ENCODE measurements around the gene WDR27.

Gene WDR27

DNA sequence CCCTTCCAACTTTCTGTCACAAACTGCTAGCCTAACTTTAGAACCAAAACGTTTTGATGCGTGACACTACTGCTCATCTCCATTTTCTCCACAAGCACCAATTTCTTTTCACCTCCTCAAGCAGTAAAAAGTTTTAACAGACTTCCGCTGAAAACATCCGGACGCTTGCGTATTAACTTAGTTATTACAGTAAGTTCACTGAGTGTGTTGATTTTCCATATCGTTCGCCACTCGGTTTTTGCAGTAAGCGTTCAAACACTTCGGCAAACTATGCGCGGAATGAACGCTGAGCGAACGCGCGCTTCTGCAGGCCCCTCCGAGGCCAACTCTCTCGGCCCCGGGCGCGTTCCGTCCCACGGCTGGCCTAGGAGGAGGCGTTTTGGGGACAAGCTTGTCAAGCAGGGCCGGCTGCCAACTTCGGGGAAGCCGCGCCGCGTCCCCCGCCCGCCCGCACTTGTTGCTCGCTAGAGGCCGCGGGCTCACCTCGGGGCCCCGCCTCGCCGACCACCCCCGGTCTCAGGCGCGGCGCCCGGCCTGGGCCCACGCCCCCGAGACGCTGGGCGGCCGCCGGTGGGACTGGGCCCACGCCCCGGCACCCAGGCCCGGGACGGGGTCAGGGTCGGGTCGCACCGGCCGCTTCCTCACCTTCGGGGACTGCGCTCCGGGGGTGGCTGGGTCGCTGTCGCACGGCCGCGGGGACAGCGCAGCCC lies 21.5 kb upstream of the WDR27 start:
- TF ChIP-seq POLR2A (IDR thresholded peaks at IDR 0.05; ENCODE audit: low read length), result peak; percentile 54
- TF ChIP-seq GATA1 (IDR thresholded peaks at IDR 0.05; ENCODE audit: low read depth, low read length), result no peak
- DNase-seq, result peak; percentile 89 to 92

DNA sequence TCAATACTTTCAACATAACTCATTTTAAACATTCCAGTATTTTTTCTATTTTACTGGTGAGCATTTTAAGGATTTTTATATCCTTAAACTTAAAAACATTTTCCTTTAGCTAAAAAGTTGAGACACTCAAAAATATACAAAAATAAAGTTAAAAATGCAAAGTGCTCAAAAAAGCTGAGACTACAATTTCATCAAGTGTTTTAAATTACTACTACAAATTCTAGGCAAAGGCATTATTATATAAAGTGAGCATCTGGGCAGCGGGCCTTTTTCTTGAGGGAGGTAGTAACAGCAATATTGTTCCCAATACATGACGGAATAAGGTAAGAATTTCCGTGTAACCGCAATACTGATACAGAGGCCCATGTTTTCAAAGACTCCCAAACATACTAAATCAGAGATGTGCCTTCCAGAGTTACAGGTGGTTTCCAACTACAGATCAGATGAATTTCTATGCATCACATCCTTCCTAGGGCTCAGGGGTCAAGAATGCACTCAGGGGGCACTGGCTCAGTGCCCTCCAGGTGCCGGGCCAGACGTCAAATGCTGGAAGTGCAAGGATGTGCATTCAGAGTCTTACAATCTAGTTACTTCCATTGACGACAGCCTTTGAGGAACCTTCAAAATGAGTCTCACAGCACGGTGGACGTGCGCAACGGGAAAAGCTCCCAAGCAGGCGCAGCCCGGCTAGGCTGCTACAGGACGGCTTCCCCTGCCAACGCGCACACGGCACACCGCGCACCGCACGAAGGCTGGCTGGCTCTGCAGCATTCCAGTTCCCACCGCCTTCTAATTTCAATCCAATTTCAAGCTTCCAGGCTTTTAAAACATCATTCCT lies 20.8 kb upstream of the WDR27 start:
- TF ChIP-seq POLR2A (IDR thresholded peaks at IDR 0.05; ENCODE audit: low read length) (no peak), GATA1 (IDR thresholded peaks at IDR 0.05; ENCODE audit: low read depth, low read length) (no peak)
- peak; percentile 63 to 74 for DNase-seq

DNA sequence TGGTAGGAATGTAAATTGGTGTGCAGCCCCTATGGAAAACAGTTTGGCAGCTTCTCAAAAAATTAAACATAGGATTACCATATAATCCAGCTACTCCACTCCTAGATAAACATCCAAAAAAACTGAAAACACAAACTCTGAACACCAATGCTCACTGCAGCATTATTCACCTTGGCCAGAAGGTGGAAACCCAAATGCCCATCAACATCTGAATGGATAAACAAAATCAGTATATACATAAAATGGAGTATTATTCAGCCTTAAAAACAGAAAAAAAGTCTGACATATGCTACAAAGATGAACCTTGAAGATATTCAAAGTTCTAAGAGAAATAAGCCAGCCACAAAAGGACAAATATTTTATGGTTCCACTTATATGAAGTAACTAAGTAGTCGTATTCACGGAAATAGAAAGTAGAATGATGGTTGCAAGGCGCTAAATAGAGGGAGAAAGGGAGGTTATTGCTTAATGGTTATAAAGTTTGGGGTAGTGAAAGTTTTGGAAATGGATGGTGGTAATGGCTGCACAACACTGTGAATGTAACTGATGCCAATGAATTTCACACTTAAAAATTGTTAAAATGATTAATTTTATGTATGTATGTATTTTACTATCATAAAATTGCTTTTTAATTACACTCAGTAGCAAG lies 18.5 kb upstream of the WDR27 start:
- no peak for DNase-seq
- TF ChIP-seq GATA1 (IDR thresholded peaks at IDR 0.05; ENCODE audit: low read depth, low read length), result no peak

GRCh38 chr6:169719117-169719516 lies 17.3 kb upstream of the WDR27 start:
- DNase-seq, result no peak
- TF ChIP-seq POLR2A (IDR thresholded peaks at IDR 0.05; ENCODE audit: low read length) (no peak), GATA1 (IDR thresholded peaks at IDR 0.05; ENCODE audit: low read depth, low read length) (no peak)

GRCh38 chr6:169714595-169714994 lies 12.8 kb upstream of the WDR27 start:
- DNase-seq, result no peak
- TF ChIP-seq POLR2A (IDR thresholded peaks at IDR 0.05; ENCODE audit: low read length) (no peak), GATA1 (IDR thresholded peaks at IDR 0.05; ENCODE audit: low read depth, low read length) (no peak)

- no peak for DNase-seq
- TF ChIP-seq POLR2A (IDR thresholded peaks at IDR 0.05; ENCODE audit: low read length) (no peak), GATA1 (IDR thresholded peaks at IDR 0.05; ENCODE audit: low read depth, low read length) (no peak)
Observed at GRCh38 chr6:169714178-169714577, 12.3 kb upstream of the WDR27 start.

DNA sequence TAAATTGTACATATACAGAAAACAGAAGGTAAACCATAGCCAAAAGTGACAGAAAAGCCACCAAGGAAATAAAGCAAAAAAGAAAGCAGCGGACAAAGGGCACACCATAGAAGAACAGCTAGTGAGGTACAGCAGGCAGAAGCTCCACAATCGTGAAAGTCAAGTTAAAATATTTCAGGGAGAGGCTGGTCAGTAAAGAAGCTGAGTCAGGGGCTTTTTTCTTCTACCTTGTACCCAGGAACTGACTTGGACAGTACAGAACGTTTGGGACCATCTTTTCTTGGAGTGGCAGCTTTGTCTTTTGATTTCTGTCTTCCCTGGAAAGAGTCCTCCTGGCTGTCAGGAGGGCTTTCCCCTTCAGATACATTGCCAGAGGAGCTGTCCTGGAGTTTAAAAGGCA lies 8.2 kb upstream of the WDR27 start:
- no peak for DNase-seq
- TF ChIP-seq POLR2A (IDR thresholded peaks at IDR 0.05; ENCODE audit: low read length), result no peak
- no peak for TF ChIP-seq GATA1 (IDR thresholded peaks at IDR 0.05; ENCODE audit: low read depth, low read length)

DNA sequence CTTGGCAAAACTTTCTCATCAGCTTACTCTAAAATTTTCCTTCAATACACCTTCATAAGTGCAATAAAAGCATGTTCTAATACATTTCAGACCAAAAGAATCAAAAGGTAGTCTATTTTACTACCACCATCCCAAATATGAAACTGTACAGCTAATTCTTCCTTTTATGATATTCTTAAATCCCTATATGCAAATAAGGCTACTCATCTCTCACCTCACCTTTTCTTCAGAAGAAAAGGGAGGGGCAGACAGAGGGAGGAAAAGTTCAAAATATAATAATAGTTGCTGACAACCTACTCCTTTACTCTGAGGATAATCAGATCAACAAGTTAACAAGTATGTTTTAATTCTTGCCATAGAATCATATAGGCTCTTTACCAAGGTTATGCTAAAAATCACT lies 7.5 kb upstream of the WDR27 start:
- no peak for TF ChIP-seq GATA1 (IDR thresholded peaks at IDR 0.05; ENCODE audit: low read depth, low read length)
- TF ChIP-seq POLR2A (IDR thresholded peaks at IDR 0.05; ENCODE audit: low read length), result no peak

GRCh38 chr6:169707772-169708171 lies 5.9 kb upstream of the WDR27 start:
- peak in 1 of 2 experiments; percentile 32 for DNase-seq
- TF ChIP-seq POLR2A (IDR thresholded peaks at IDR 0.05; ENCODE audit: low read length) (no peak), GATA1 (IDR thresholded peaks at IDR 0.05; ENCODE audit: low read depth, low read length) (no peak)

More for the DNA sequence above, 7.5 kb upstream of the WDR27 start:
- no peak for DNase-seq

DNA sequence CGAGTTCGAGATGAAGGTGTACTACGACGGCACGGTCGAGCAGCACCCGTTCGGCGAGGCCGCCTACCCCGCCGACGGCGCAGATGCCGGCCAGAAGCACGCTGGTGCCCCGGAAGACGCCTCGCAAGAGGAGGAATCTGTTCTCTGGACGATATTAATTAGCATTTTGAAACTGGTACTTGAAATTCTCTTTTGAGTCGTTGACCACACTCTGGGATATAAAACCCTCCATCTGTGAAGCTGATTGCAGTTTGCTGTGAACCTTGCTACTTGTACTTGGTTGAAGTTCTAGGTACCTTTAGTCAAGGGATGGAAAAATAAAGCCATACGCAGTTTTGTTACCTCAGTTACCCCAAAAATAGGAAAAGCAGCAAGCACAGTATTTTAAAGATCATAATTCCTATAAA lies 1.0 kb upstream of the WDR27 start:
- DNase-seq, result no peak
- TF ChIP-seq GATA1 (IDR thresholded peaks at IDR 0.05; ENCODE audit: low read depth, low read length) (no peak), POLR2A (IDR thresholded peaks at IDR 0.05; ENCODE audit: low read length) (no peak)

DNA sequence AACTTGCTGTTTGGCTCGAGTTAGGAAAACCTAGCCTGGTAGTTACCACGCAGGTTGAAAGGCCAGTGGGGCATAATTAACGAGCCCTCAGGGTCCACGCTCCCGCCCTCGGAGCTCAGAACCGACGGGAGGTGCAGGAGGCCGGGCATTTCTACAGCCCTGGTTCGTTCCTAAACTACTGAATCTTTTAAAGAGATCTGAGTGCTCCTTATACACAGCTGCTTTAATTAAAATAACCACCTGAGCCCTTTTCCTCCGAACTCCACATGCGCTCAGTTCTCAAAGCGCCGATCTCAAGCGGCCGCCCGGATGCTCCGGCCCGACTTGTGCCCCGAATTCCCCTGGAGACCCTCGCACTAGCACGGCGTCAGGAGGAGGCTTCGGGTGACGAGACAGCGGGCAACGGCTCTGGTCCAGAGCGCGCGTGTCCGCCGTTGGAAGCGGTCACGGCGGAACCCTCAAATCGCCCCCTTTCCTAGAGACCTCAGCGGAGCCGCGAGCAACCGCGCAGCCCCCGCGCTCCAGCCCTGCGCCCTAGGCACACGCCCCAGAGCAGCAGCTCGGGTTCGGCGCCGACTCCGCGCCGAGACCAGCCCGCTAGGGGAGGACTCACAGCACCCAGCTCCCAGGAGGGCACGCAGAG lies 397 bp downstream of the WDR27 start:
- TF ChIP-seq GATA1 (IDR thresholded peaks at IDR 0.05; ENCODE audit: low read depth, low read length) (no peak), POLR2A (IDR thresholded peaks at IDR 0.05; ENCODE audit: low read length) (no peak)
- DNase-seq, result peak in 1 of 2 experiments; percentile 60

- no peak for TF ChIP-seq GATA1 (IDR thresholded peaks at IDR 0.05; ENCODE audit: low read depth, low read length)
- no peak for TF ChIP-seq POLR2A (IDR thresholded peaks at IDR 0.05; ENCODE audit: low read length)
- DNase-seq, result no peak
Observed at GRCh38 chr6:169700296-169700695, 1.5 kb downstream of the WDR27 start.

DNA sequence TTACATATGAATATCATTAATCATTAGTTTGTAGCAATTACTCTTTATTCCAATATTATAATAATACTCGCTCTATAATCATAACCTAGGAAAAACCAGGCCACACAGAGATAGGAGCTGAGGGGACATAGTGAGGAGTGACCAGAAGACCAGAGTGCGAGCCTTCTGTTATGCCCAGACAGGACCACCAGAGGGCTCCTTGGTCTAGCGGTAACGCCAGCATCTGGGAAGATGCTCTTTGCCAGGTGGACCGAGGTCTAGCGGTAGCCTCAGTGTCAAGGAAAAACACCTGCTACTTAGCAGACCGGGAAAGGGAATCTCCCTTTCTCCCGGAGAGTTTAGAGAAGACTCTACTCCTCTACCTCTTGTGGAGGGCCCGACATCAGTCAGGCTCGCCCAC lies 4.7 kb downstream of the WDR27 start:
- peak; percentile 10 to 14 for DNase-seq

DNA sequence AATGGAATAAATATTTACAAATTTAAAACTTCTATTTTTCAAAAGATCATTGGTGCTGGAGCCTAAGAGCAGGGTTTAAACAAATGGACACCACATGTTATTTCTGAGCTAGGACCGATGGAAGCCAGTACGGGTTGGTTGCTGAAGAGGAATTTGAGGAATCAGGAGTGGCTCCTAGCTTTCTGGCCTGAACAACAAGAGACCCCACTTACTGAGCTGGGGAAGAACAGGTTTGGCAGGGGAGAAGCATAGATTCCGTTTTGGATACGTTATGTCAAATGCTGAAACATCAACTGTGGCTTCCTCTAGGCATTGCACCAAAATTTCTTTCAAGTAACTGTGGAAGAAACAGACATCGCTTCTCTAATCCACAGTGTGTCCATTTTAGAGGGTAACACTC lies 6.7 kb downstream of the WDR27 start:
- DNase-seq, result no peak
- TF ChIP-seq GATA1 (IDR thresholded peaks at IDR 0.05; ENCODE audit: low read depth, low read length) (no peak), POLR2A (IDR thresholded peaks at IDR 0.05; ENCODE audit: low read length) (no peak)

Measured in erythroblast (primary cell).